Caco-2 (cell line): ENCODE results near the gene ARHGEF5. TPM values are rescaled to one million over a fixed set of nuclear protein-coding genes. Genes with fewer than 3 reads are reported as not detected.

Experiments
- BruUV-seq: library from RNA; stranded (reverse); fragments of 400-500 nt; replicated peaks from 2 replicates; lab custom pipeline; 2021; lab: Mats Ljungman, UMichigan
- CTCF ChIA-PET: fragments of 300-600 bp; sonication (Branson Sonifier 250); formaldehyde crosslinking; loops from one replicate; lab custom pipeline; 2022; ENCODE audit warnings: antibody characterized with exemption; lab: Charles Lee
- POLR2A ChIA-PET: fragments of 300-600 bp; sonication (Branson Sonifier 250); formaldehyde crosslinking; loops from one replicate; lab custom pipeline; 2022; ENCODE audit warnings: antibody characterized with exemption; lab: Charles Lee
- DNase-seq, 2 experiments: peaks; one replicate each; pipeline versions ENCODE4 v3.0.0 to v3.0.0-alpha.2; 2020 to 2022
- H3K27me3 ChIP-seq: replicated peaks from 2 replicates; pipeline ENCODE4 v1.6.0; 2011; ENCODE audit warnings: low read length; ENCODE audit not compliant: control insufficient read depth, insufficient read depth
- H3K36me3 ChIP-seq: 2 replicates; pipeline ENCODE4 v1.5.1; 2011; ENCODE audit warnings: low read length; ENCODE audit not compliant: control insufficient read depth, insufficient read depth
- H3K4me1 ChIP-seq: fragments of 250-450 bp; sonication (Bioruptor Pico); 2 replicates; pipeline ENCODE4 v1.5.1; 2020; ENCODE audit warnings: mild to moderate bottlenecking
- H3K4me3 ChIP-seq: 2 replicates; pipeline ENCODE4 v1.5.1; 2011; ENCODE audit warnings: low read depth, mild to moderate bottlenecking, control low read depth, low read length
- H3K9me3 ChIP-seq: fragments of 250-450 bp; sonication (Bioruptor Pico); 2 replicates; pipeline ENCODE4 v1.5.1; 2020; ENCODE audit warnings: mild to moderate bottlenecking, moderate library complexity
- H3K27ac Mint-ChIP-seq: one replicate; pipeline ENCODE4 v1.8.0; 2022; ENCODE audit warnings: mixed read lengths; ENCODE audit not compliant: unreplicated experiment
- H3K27me3 Mint-ChIP-seq: one replicate; pipeline ENCODE4 v1.8.0; 2022; ENCODE audit warnings: mixed read lengths; ENCODE audit not compliant: insufficient read depth, unreplicated experiment
- H3K36me3 Mint-ChIP-seq: one replicate; pipeline ENCODE4 v1.8.0; 2022; ENCODE audit warnings: mild to moderate bottlenecking, mixed read lengths; ENCODE audit not compliant: insufficient read depth, unreplicated experiment
- H3K4me1 Mint-ChIP-seq: one replicate; pipeline ENCODE4 v1.8.0; 2022; ENCODE audit warnings: low read depth, mixed read lengths; ENCODE audit not compliant: unreplicated experiment
- H3K4me3 Mint-ChIP-seq: one replicate; pipeline ENCODE4 v1.8.0; 2022; ENCODE audit warnings: mild to moderate bottlenecking, moderate library complexity, mixed read lengths; ENCODE audit not compliant: unreplicated experiment
- H3K9me3 Mint-ChIP-seq: one replicate; pipeline ENCODE4 v1.8.0; 2022; ENCODE audit warnings: mixed read lengths; ENCODE audit not compliant: unreplicated experiment
- CTCF ChIP-seq, 2 experiments: fragments of 200-600 bp in 1 of 2; IDR thresholded peaks; 1 replicate in 1 of 2; 2 replicates in 1 of 2; pipeline versions ENCODE4 v1.5.1 to v1.8.0; 2011 to 2022; ENCODE audit warnings: antibody characterized with exemption in 1 of 2, control low read depth in 1 of 2, inconsistent platforms in 1 of 2, low read depth in 1 of 2, low read length in 1 of 2, mild to moderate bottlenecking in 1 of 2, moderate library complexity in 1 of 2; ENCODE audit not compliant: insufficient read depth in 1 of 2, severe bottlenecking in 1 of 2, unreplicated experiment in 1 of 2
- intact Hi-C: fragments of 100-400 bp; cut with micrococcal nuclease; formaldehyde crosslinking; loops from one replicate; pipeline ENCODE4 v1.10.0; 2022; ENCODE audit not compliant: unreplicated experiment
- total RNA-seq: library from RNA; stranded (reverse); gene quantifications from 2 replicates; pipeline ENCODE4 v1.2.3, GENCODE V29; 2022

Gene ARHGEF5
- total RNA-seq, 1 experiment from 2014 or later = 26.4 TPM

GRCh38 chr7:144428431-144428830 is 73.2 kb downstream of the ARHGEF5 start:
- intact Hi-C loops = no loop called here
- no peak for TF ChIP-seq CTCF (IDR thresholded peaks at IDR 0.05; ENCODE audit: insufficient read depth in 1 of 2, low read depth in 1 of 2, low read length in 1 of 2, severe bottlenecking in 1 of 2, unreplicated experiment in 1 of 2)
- DNase-seq = no peak
- no peak overlapping the region for H3K4me3 Mint-ChIP-seq
- H3K27ac Mint-ChIP-seq = no peak overlapping the region
- ChIA-PET CTCF (no interaction called here), POLR2A (no interaction called here)
- Histone ChIP-seq H3K4me1 (no peaks in the 10 kb centered on the region), H3K27me3 (no peaks in the 10 kb centered on the region), H3K4me3 (no peak overlapping the region), H3K36me3 (no peaks in the 10 kb centered on the region), H3K9me3 (peaks cover 36% of the 10 kb centered on the region)
- peaks cover 54% of the 10 kb centered on the region for H3K9me3 Mint-ChIP-seq
- no TSS peak for BruUV-seq
- H3K27me3 Mint-ChIP-seq = no peaks in the 10 kb centered on the region
- H3K4me1 Mint-ChIP-seq = no peaks in the 10 kb centered on the region
- H3K36me3 Mint-ChIP-seq = no peaks in the 10 kb centered on the region

Other genes starting within 250 kb of the ARHGEF5 start
- not detected in 2 replicates for gene OR2A2, start 245.8 kb upstream of the ARHGEF5 start, total RNA-seq
- not detected in 2 replicates for gene OR2A14, start 232.2 kb upstream of the ARHGEF5 start, total RNA-seq
- not detected in 2 replicates for gene CTAGE4, start 171.9 kb upstream of the ARHGEF5 start, total RNA-seq
- gene ARHGEF35, start 159.6 kb upstream of the ARHGEF5 start, total RNA-seq = 15.7 and 20.5 TPM in 2 replicates
- not detected in 2 replicates for gene OR2A42, start 115.8 kb upstream of the ARHGEF5 start, total RNA-seq
- 1.3 and 2.0 TPM in 2 replicates for gene OR2A7, start 90.6 kb upstream of the ARHGEF5 start, total RNA-seq
- 5.7 and 6.3 TPM in 2 replicates for gene CTAGE8, start 86.1 kb upstream of the ARHGEF5 start, total RNA-seq
- gene OR2A1, start 43.0 kb upstream of the ARHGEF5 start, total RNA-seq = not detected in 2 replicates
- gene NOBOX, start 48.3 kb downstream of the ARHGEF5 start, total RNA-seq = not detected in 2 replicates